HepG2 (cell line): ENCODE measurements around the gene NDRG3. TPM values are rescaled to one million over a fixed set of nuclear protein-coding genes. Genes with fewer than 3 reads are reported as not detected.

Experiments
- FOXC1 ChIP-seq: sonication (generic); formaldehyde crosslinking; IDR thresholded peaks from 2 replicates; pipeline ENCODE4 v1.8.0; 2022; ENCODE audit warnings: mild to moderate bottlenecking, missing genetic modification reagents, borderline replicate concordance
- KLF12 ChIP-seq: sonication (generic); formaldehyde crosslinking; IDR thresholded peaks from 2 replicates; pipeline ENCODE4 v1.4.0; 2020; ENCODE audit warnings: missing genetic modification reagents, borderline replicate concordance
- MED13 ChIP-seq: sonication (generic); formaldehyde crosslinking; IDR thresholded peaks from 2 replicates; pipeline ENCODE4 v1.5.0; 2020; ENCODE audit warnings: missing genetic modification reagents
- MED8 ChIP-seq: sonication (generic); formaldehyde crosslinking; IDR thresholded peaks from 2 replicates; pipeline ENCODE4 v1.8.1; 2023; ENCODE audit warnings: mild to moderate bottlenecking, missing genetic modification reagents; ENCODE audit not compliant: insufficient replicate concordance
- MEIS2 ChIP-seq: sonication (generic); formaldehyde crosslinking; IDR thresholded peaks from 2 replicates; pipeline ENCODE4 v1.9.0; 2021; ENCODE audit warnings: mild to moderate bottlenecking, missing genetic modification reagents
- MXD4 ChIP-seq: IDR thresholded peaks from 2 replicates; pipeline ENCODE4 v1.6.1; 2016; ENCODE audit warnings: mild to moderate bottlenecking, missing biosample characterization, missing genetic modification reagents
- PAXIP1 ChIP-seq: sonication (generic); formaldehyde crosslinking; conservative IDR thresholded peaks from 2 replicates; pipeline ENCODE4 v1.4.0; 2020; ENCODE audit warnings: mild to moderate bottlenecking, missing genetic modification reagents, moderate library complexity
- PRMT3 ChIP-seq: sonication (generic); formaldehyde crosslinking; IDR thresholded peaks from 2 replicates; pipeline ENCODE4 v1.8.1; 2022; ENCODE audit warnings: low read depth, mild to moderate bottlenecking, moderate library complexity, missing genetic modification reagents, borderline replicate concordance
- RXRA ChIP-seq: sonication (generic); formaldehyde crosslinking; IDR thresholded peaks from 2 replicates; pipeline ENCODE4 v1.5.1; 2020; ENCODE audit warnings: missing genetic modification reagents
- TBP ChIP-seq: sonication (generic); formaldehyde crosslinking; IDR thresholded peaks from 2 replicates; pipeline ENCODE4 v1.5.0; 2020; ENCODE audit warnings: missing genetic modification reagents
- ZBTB38 ChIP-seq: sonication (generic); formaldehyde crosslinking; IDR thresholded peaks from 2 replicates; pipeline ENCODE4 v1.5.1; 2020; ENCODE audit warnings: mild to moderate bottlenecking, missing genetic modification reagents
- ZNF160 ChIP-seq: sonication (generic); formaldehyde crosslinking; IDR thresholded peaks from 2 replicates; pipeline ENCODE4 v1.8.0; 2022; ENCODE audit warnings: mild to moderate bottlenecking, inconsistent platforms, missing genetic modification reagents
- ZNF276 ChIP-seq: sonication (generic); formaldehyde crosslinking; IDR thresholded peaks from 2 replicates; pipeline ENCODE4 v1.4.0; 2020; ENCODE audit warnings: mild to moderate bottlenecking, low read depth, missing genetic modification reagents
- ZNF34 ChIP-seq: sonication (generic); formaldehyde crosslinking; IDR thresholded peaks from 2 replicates; pipeline ENCODE4 v1.4.0; 2020; ENCODE audit warnings: mild to moderate bottlenecking, missing genetic modification reagents, borderline replicate concordance
- ZNF530 ChIP-seq: sonication (generic); formaldehyde crosslinking; IDR thresholded peaks from 2 replicates; pipeline ENCODE4 v1.5.0; 2020; ENCODE audit warnings: low read depth, mild to moderate bottlenecking, missing genetic modification reagents
- ZNF546 ChIP-seq: sonication (generic); formaldehyde crosslinking; conservative IDR thresholded peaks from 2 replicates; pipeline ENCODE4 v1.8.1; 2023; ENCODE audit warnings: mild to moderate bottlenecking, missing genetic modification reagents
- ZNF563 ChIP-seq: sonication (generic); formaldehyde crosslinking; IDR thresholded peaks from 2 replicates; pipeline ENCODE4 v1.8.0; 2022; ENCODE audit warnings: mild to moderate bottlenecking, moderate library complexity, missing genetic modification reagents
- ZNF570 ChIP-seq: sonication (generic); formaldehyde crosslinking; IDR thresholded peaks from 2 replicates; pipeline ENCODE4 v1.4.0; 2020; ENCODE audit warnings: mild to moderate bottlenecking, missing genetic modification reagents, borderline replicate concordance
- ZNF644 ChIP-seq: IDR thresholded peaks from 2 replicates; pipeline ENCODE4 v1.6.1; 2016; ENCODE audit warnings: low read depth
- ZSCAN5A ChIP-seq: sonication (generic); formaldehyde crosslinking; IDR thresholded peaks from 2 replicates; pipeline ENCODE4 v1.8.0; 2022; ENCODE audit warnings: mild to moderate bottlenecking, missing genetic modification reagents, borderline replicate concordance
- polyA plus RNA-seq, 8 experiments: library from polyadenylated mRNA; depleted of rRNA in 3 of 8; stranded (reverse) in 7 of 8; unstranded in 1 of 8; fragments of >200 nt; fragmentation: Illumina TruSeq in 4 of 8; extraction: Trizol in 4 of 8; gene quantifications; 2 replicates each; pipeline versions ENCODE4 v1.2.1 to v1.2.3, GENCODE V29; 2011 to 2016; ENCODE audit warnings: low read depth in 4 of 8, missing spikeins in 1 of 8, mixed read lengths in 1 of 8; ENCODE audit not compliant: insufficient read depth in 1 of 8
- total RNA-seq, 5 experiments: library from RNA; depleted of rRNA; stranded (reverse); fragments of >200 nt; fragmentation: Illumina TruSeq; extraction: Trizol; gene quantifications; 2 replicates each; pipeline ENCODE4 v1.2.3, GENCODE V29; 2016; ENCODE audit warnings: low read depth in 1 of 5

The NDRG3 gene
- total and polyA plus RNA-seq, 2 of the 13 experiments (the other 11 are each of a cell fraction or from before 2014, with no cell fraction given): 36.0 to 40.5 TPM

- no peak for TF ChIP-seq PAXIP1 (CRISPR knock-in tag)
- TF ChIP-seq TBP (CRISPR knock-in tag): no peak
- no peak for TF ChIP-seq PRMT3 (CRISPR knock-in tag)
- no peak for TF ChIP-seq MEIS2 (CRISPR knock-in tag)
- no peak for TF ChIP-seq ZBTB38 (CRISPR knock-in tag)
- peak; percentile 48; the same call in 1 of the 2 replicates for TF ChIP-seq ZNF530 (CRISPR knock-in tag)
- TF ChIP-seq MED8: peak; percentile 9
- no peak for TF ChIP-seq ZNF276 (CRISPR knock-in tag)
- no peak for TF ChIP-seq MXD4 (CRISPR knock-in tag)
- no peak for TF ChIP-seq FOXC1 (CRISPR knock-in tag)
- TF ChIP-seq ZSCAN5A (CRISPR knock-in tag): no peak
- no peak for TF ChIP-seq MED13 (CRISPR knock-in tag)
- peak; percentile 69; the same call in 1 of the 2 replicates for TF ChIP-seq RXRA
- TF ChIP-seq ZNF160 (CRISPR knock-in tag): no peak
- TF ChIP-seq ZNF34 (CRISPR knock-in tag): no peak
- no peak for TF ChIP-seq KLF12
- no peak for TF ChIP-seq ZNF546 (CRISPR knock-in tag)
- no peak for TF ChIP-seq ZNF563 (CRISPR knock-in tag)
- no peak for TF ChIP-seq ZNF570
- TF ChIP-seq ZNF644 (CRISPR knock-in tag): no peak
Observed at GRCh38 chr20:36606158-36607066, 139.5 kb downstream of the NDRG3 start (continued).
